H4 (cell line): ENCODE data around the gene MYZAP. TPM values are rescaled to one million over a fixed set of nuclear protein-coding genes. Genes with fewer than 3 reads are reported as not detected.

Source experiments
- DNase-seq: peaks from one replicate; pipeline ENCODE4 v3.0.0-alpha.2; 2015; ENCODE audit warnings: low spot score
- total RNA-seq: library from RNA; depleted of rRNA; stranded (reverse); fragments of >200 nt; shearing (Covaris generic); gene quantifications from 2 replicates; pipeline ENCODE4 v1.2.3, GENCODE V29; 2014

MYZAP gene
- total RNA-seq, 1 experiment from 2014 or later: 1.5 TPM

GRCh38 chr15:57662091-57662744 lies 70.5 kb downstream of the MYZAP start:
- no peak for DNase-seq

DNA sequence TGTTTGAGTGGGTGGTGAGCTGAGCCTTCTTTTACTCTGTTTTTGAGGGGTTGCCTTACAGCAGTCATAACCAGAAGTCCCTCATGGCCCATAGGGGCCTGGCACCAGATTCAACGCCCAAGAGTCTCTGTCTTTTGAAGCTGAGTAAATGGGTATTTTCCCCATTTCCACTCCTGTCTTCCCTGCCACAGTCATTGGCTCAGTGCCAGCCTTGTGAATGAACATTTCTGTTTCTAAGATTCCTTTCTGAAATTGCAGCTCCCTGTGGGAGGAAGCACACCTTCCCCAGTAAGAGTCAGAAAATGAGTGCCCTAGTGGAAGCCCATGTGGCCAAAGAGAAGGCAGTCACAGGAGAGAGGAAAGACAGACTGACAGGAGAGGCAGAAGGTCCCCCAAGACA lies 71.1 kb downstream of the MYZAP start:
- DNase-seq: no peak

DNA sequence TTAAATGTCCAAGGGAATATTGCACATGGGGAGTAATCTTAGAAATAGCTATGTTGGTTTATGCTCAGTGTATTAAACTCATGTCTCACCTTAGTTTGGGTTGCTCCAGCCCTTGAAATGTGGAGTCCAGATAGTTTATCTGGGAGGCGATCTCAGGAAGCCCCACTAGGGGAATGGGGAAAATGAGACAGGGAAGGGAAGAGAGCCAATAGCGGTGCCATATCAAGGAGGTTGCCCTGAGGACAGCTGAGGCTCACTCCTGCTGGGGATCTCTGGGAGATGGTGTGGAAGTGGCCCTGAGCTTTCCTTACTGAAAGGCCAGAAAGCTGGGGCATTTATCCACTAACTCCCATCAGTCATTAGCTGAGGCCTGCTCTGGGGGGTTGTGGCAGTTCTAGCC lies 71.6 kb downstream of the MYZAP start:
- no peak for DNase-seq

DNA sequence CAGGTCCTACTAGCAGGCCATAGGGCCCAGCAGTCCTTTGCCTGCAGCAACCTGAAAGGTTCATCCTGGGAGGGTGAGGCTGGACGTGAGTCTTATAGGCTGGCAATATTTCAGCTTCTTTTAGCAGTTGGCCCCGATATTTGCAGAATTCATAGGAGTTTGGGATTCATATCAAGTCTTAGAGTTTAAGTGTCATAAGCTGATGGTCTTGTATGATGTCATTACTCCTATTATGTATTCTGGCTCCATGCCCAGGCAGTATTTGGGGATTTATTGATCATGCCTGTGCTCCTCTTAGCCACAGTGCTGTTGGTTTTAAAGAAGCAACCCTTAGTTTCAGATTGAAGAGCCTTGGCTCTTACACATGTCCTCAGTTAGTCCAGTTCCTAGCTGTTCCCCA lies 73.5 kb downstream of the MYZAP start:
- no peak for DNase-seq

- DNase-seq: no peak
Observed at GRCh38 chr15:57665939-57666338, 74.2 kb downstream of the MYZAP start.

DNA sequence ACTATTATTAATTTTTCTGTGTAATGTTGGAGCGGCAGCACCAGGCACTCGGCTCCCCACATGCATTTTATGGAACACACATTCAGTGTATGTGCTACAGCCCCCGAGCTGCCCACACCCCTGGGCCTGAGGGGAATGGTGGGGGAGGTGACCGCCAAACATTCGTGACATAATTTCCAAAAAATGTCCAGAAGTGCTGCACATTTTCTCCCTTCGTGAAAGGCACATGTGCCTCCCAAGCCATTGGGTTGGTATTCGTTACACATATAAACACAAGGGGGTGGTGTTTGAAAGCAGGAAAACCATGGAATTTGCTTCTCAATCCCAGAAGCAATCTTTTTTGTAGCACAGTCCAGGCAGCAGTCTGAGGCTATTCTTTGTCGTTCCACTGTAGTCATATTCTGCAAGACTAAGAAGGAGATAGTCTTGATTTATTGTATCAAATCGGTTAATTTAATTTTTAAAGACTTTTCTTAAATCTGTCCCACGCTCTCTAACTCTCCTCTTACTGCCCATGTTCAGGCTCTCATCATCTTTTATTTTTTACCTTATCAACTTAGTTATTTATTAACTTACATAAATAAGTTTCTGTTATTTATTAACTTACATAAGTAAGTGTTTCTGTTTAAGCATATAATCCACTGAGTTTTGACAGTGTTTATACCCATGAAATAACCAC lies 75.6 kb downstream of the MYZAP start:
- DNase-seq: peak; percentile 60

GRCh38 chr15:57668016-57668415 lies 76.3 kb downstream of the MYZAP start:
- DNase-seq: no peak

GRCh38 chr15:57671636-57672035 lies 79.9 kb downstream of the MYZAP start:
- DNase-seq: no peak

DNA sequence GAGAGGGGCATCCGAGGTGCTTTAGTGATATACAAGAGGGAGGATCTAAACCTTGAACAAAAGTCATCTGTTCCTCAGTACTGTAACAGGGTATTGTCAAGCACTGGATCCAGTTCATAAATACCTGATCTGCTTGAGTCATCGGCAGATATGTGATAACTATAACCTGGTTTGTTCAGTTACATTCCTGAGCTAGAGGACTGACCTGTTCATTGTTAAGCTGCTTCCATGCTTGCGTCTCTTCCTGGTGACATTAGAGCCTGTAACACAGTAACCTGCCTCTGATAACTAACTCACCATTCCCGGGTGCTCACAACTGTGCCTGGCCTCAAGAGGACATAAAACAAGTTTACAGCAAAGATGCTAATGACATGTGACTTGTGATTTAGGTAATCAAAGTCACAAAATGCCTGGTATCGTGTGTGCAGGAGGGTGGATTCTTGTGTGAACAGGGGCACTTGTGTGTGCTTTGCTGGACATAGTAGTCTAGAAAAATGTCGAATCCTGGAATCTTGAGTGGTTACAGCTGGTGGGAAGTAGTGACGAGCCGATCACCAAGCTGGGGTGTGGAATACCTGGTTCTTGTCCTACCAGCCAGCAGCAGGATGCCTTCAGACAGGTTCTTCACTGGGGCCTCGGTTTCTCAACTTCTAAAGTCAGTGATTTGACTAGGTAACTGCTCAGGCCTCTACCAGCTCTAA lies 83.9 kb downstream of the MYZAP start:
- no peak for DNase-seq

GRCh38 chr15:57676585-57676984 lies 84.9 kb downstream of the MYZAP start:
- no peak for DNase-seq

- no peak for DNase-seq
Observed at GRCh38 chr15:57677204-57677603, 85.5 kb downstream of the MYZAP start.

GRCh38 chr15:57680021-57680420 lies 88.3 kb downstream of the MYZAP start:
- DNase-seq: peak; percentile 7

- DNase-seq: no peak
Observed at GRCh38 chr15:57681011-57681410, 89.3 kb downstream of the MYZAP start.

- DNase-seq: no peak
Observed at GRCh38 chr15:57683481-57683880, 91.8 kb downstream of the MYZAP start.

GRCh38 chr15:57684491-57685151 lies 92.9 kb downstream of the MYZAP start:
- no peak for DNase-seq

DNA sequence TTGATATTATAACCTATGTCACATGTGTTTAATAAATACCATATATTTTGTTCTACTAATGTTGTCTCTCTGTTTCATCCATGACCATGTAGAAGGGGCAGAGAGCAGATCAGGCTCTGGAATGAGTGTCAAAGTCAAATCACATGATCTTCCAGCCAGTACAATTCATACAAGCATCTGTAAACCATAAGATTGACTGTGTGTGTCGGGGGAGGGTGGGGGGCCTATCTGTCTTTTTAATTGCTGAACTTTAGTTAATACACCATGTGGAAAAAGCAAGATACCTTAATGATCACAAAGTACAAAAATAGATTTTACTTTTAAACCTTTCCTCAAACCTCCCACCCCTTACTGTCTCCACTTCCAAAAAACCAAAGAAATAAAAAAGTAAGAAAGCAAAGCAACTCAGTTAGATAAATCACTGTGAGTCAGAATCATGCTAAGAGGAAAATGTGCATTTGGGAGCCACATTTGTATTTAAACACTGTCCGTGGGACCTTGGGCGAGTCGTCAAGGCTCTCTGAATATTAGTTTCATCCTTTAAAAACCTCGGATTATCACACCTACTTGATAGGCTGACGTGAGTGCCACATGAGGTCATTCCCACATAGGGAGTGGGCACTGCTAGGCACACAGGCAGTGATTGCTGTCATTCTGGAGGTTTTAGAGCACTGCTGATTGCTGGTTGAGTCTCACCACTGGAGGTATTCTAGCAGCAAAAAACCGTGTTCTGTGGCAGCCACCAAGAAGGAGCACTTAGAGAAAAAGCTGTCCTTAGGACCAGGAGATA lies 93.8 kb downstream of the MYZAP start:
- DNase-seq: no peak

DNA sequence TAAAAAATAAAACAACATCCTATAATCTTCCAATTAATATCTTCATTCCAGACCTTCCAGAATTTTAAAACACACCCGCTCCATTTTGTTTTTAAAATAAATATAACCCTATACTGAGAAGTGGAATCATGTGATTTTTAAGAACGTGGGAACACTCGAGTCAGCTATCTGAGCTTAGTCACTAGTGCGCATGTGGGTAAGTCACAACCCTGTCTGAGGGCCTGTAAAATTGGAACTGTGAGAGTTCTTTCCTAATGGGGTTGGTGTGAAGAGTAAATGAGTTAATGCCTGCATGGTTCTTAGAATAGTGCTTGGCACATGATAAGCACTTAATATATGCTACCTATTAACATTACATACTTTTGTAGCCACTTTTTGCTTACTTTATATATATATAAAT lies 95.0 kb downstream of the MYZAP start:
- DNase-seq: no peak

DNA sequence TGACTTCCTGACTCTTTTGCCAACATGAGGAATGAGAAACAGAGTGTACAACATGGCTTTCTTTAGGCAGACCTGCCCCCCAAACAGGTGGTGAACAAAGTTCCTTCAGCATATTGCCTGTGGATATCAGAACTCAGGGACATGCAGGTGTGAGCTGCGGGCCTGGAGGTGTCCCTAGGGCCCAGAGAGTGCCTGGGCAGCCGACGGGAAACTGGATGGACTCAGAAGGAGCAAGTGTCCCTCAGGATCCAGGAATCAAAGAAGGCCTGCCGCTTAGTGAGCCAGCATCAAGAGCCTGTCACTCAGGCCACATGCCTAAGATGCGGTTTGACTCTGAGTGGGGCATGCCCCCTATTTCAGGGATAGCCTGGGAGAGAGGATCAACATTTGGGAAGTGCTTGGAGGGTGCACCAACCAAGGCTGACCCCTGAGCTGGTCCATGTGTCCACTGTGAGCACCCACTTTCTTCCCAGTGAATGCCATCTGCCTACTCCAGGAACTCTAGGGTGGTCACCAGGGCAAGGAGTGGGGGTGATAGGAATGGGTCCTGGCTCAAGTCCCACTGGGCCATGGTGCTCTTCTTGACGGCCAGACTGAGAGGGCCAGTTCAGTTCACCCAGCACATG lies 98.8 kb downstream of the MYZAP start:
- no peak for DNase-seq

GRCh38 chr15:57691082-57691481 lies 99.4 kb downstream of the MYZAP start:
- DNase-seq: no peak

DNA sequence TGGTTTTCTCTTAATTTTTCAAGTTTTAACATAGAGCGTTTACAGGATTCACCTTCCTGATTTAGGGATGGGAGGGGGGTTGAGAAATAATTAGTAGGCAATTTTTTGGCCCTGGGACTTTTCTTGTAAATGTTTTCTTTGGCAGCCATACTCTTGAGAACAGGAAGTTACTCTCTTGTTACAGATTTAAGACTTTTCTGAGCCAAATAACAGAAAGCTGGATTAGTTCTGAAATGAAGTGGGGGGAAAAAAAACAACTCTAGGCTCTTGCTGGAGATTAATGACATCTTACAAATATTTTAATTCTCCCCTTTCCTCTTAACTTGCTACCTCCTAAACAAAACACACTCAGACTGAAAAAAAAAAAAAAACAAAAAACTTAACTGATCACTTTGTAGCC lies 101.0 kb downstream of the MYZAP start:
- DNase-seq: no peak

DNA sequence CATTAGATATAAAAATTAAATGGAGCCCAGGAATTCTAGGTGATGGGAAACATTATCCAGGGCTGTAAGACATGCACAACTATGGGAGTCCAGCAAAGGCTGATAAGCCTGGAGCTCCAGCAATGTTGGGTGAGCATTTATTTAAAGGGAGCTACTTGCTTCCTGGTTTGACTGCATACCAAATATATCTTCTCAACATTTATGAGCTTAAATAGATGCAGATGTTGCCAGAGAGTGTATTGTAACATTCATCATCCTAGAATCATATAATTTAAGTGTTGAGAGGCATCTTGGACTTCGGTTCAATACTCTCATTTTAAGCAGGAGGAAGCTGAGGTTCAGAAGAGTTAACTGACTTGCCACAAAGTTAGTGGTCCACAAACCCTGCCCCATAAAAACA lies 102.6 kb downstream of the MYZAP start:
- DNase-seq: no peak
